ENCODE data around the gene BACH2.
"Not testable (repeated sequence)": the region's sequence is repeated elsewhere in the genome, so short reads cannot be mapped to it uniquely, and the experiment has no call there.

BACH2 gene

GRCh38 chr6:90209527-90209926, 87.1 kb downstream of the BACH2 start:
- DNase-seq: no peak

- not testable (repeated sequence) for DNase-seq
Measured at GRCh38 chr6:90208690-90209089, 88.0 kb downstream of the BACH2 start.

- DNase-seq: peak; percentile 35
Measured at GRCh38 chr6:90204327-90205056, 92.2 kb downstream of the BACH2 start.

GRCh38 chr6:90203672-90204071, 93.0 kb downstream of the BACH2 start:
- DNase-seq: no peak

GRCh38 chr6:90202156-90202555, 94.5 kb downstream of the BACH2 start:
- no peak for DNase-seq

- DNase-seq: no peak
Measured at GRCh38 chr6:90199900-90200299, 96.7 kb downstream of the BACH2 start.

GRCh38 chr6:90198758-90199425, 97.8 kb downstream of the BACH2 start:
- no peak for DNase-seq

- peak; percentile 57 for DNase-seq
Measured at GRCh38 chr6:90197854-90198496, 98.7 kb downstream of the BACH2 start.

- peak; percentile 27 for DNase-seq
Measured at GRCh38 chr6:90195094-90195829, 101.4 kb downstream of the BACH2 start.

GRCh38 chr6:90194371-90194841, 102.2 kb downstream of the BACH2 start:
- peak; percentile 88 for DNase-seq

- no peak for DNase-seq
Measured at GRCh38 chr6:90193359-90193758, 103.3 kb downstream of the BACH2 start.

- DNase-seq: no peak
Measured at GRCh38 chr6:90192857-90193256, 103.8 kb downstream of the BACH2 start.

- no peak for DNase-seq
Measured at GRCh38 chr6:90190752-90191395, 105.8 kb downstream of the BACH2 start.

GRCh38 chr6:90190131-90190530, 106.5 kb downstream of the BACH2 start:
- DNase-seq: peak; percentile 85

GRCh38 chr6:90187437-90188121, 109.1 kb downstream of the BACH2 start:
- no peak for DNase-seq

- no peak for DNase-seq
Measured at GRCh38 chr6:90186637-90187371, 109.8 kb downstream of the BACH2 start.

GRCh38 chr6:90186026-90186425, 110.6 kb downstream of the BACH2 start:
- DNase-seq: peak; percentile 61

GRCh38 chr6:90184334-90185298, 112.0 kb downstream of the BACH2 start:
- peak; percentile 70 for DNase-seq

- DNase-seq: no peak
Measured at GRCh38 chr6:90183587-90184333, 112.9 kb downstream of the BACH2 start.

All from fibroblast of skin of abdomen (primary cell).